Esophagus squamous epithelium (tissue), 4 donors: Measurements from ENCODE around the gene MAP3K5.

ENCODE experiments used
- CTCF ChIP-seq, 6 experiments: fragments of 450-650 bp in 4 of 6; fragments of 200-600 bp in 2 of 6; sonication (generic) in 2 of 6; IDR thresholded peaks; one replicate each; pipeline ENCODE4 v1.5.1; 2016 to 2019; ENCODE audit warnings: antibody characterized with exemption in 6 of 6, mild to moderate bottlenecking in 4 of 6, moderate library complexity in 4 of 6
- POLR2A ChIP-seq, 4 donors: fragments of 450-650 bp; IDR thresholded peaks; one replicate each; pipeline ENCODE4 v1.6.1; 2017; ENCODE audit warnings: antibody characterized with exemption in 4 of 4, mild to moderate bottlenecking in 4 of 4, moderate library complexity in 3 of 4

GRCh38 chr6:136639702-136640101, 152.6 kb downstream of the MAP3K5 start:
- TF ChIP-seq CTCF (IDR thresholded peaks at IDR 0.05), result no peak
- TF ChIP-seq POLR2A (IDR thresholded peaks at IDR 0.05), result no peak
